Adrenal gland (tissue), 12 donors: ENCODE data around the gene TMEM134. TPM values are rescaled to one million over a fixed set of nuclear protein-coding genes. Genes with fewer than 3 reads are reported as not detected.

Experiments used
- DNase-seq, 7 donors: peaks; one replicate each; pipeline ENCODE4 v3.0.0-alpha.2; 2019 to 2020
- H3K27ac ChIP-seq, 5 donors: fragments of 200-600 bp; sonication (generic) in 4 of 5; 1 replicate in 3 of 5; 2 replicates in 2 of 5; pipeline versions ENCODE4 v1.5.1 to v1.8.0; 2016 to 2020; ENCODE audit warnings: mild to moderate bottlenecking in 1 of 5
- H3K27me3 ChIP-seq: fragments of 200-600 bp; 2 replicates; pipeline ENCODE4 v1.8.0; 2021
- H3K36me3 ChIP-seq, 2 donors: fragments of 200-600 bp; replicated peaks in 1 of 2; 1 replicate in 1 of 2; 2 replicates in 1 of 2; pipeline versions ENCODE4 v1.5.1 to v1.8.0; 2018 to 2022
- H3K4me1 ChIP-seq, 2 donors: fragments of 200-600 bp; replicated peaks in 1 of 2; 1 replicate in 1 of 2; 2 replicates in 1 of 2; pipeline versions ENCODE4 v1.5.1 to v1.8.0; 2018 to 2021
- H3K4me3 ChIP-seq, 4 donors: fragments of 200-600 bp; sonication (generic) in 3 of 4; one replicate each; pipeline ENCODE4 v1.5.1; 2016 to 2018
- H3K9me3 ChIP-seq, 3 donors: fragments of 200-600 bp; sonication (generic) in 1 of 3; replicated peaks in 1 of 3; 1 replicate in 2 of 3; 2 replicates in 1 of 3; pipeline versions ENCODE4 v1.5.1 to v1.8.0; 2016 to 2021
- POLR2A ChIP-seq, 2 donors: fragments of 450-650 bp; IDR thresholded peaks; one replicate each; pipeline ENCODE4 v1.6.1; 2017; ENCODE audit warnings: antibody characterized with exemption in 2 of 2, mild to moderate bottlenecking in 2 of 2, moderate library complexity in 1 of 2
- WGBS, 4 donors: extraction: QIAGEN DNeasy Blood & Tissue Kit in 2 of 4; methylation state at CpG; one replicate each; pipeline versions ENCODE4 v1.1.5 to v1.1.7; 2013 to 2017; 5-methylcytosine and 5-hydroxymethylcytosine counted together
- intact Hi-C, 2 donors: fragments of 100-400 bp; cut with DNase I; formaldehyde crosslinking; loops; one replicate each; pipeline versions ENCODE4 v1.14.1 to v1.15.0; 2022 to 2023
- polyA plus RNA-seq, 3 donors: library from polyadenylated mRNA; stranded (reverse); fragments of 200-250 nt in 2 of 3; fragments of 350-450 nt in 1 of 3; fragmentation: Illumina TruSeq in 1 of 3; extraction: RNeasy Lipid Tissue Mini Kit (QIAGEN cat#74804) in 1 of 3; gene quantifications; one replicate each; pipeline ENCODE4 v1.2.3, GENCODE V29; 2013 to 2014
- total RNA-seq, 9 donors: library from RNA; depleted of rRNA in 4 of 9; stranded (reverse); fragments of >200 nt in 4 of 9; fragments of 120-200 nt in 1 of 9; fragmentation: NEBNext Ultra II Directional in 1 of 9; extraction: Animal tissue kit (Norgen Biotek cat#: 25700) in 1 of 9; gene quantifications; one replicate each; pipeline versions ENCODE4 v1.1.0 to v1.2.4, GENCODE V29; 2013 to 2023
- TF ChIP-seq, protein P1 (sequence below), 6 experiments: fragments of 450-650 bp in 4 of 6; fragments of 200-600 bp in 2 of 6; sonication (generic) in 1 of 6; IDR thresholded peaks; 1 replicate in 5 of 6; 2 replicates in 1 of 6; pipeline versions ENCODE4 v1.5.1 to v1.8.0; 2016 to 2021; ENCODE audit warnings: antibody characterized with exemption in 6 of 6, mild to moderate bottlenecking in 2 of 6, moderate library complexity in 1 of 6
- donor health status: healthy with polysubstance abuse.
- donor health status: Bipolar disorder and iron deficiency.
- donor health status: DM: yes; HTN: yes; CAD: no.
- donor health status: DM: no; HTN: no; CAD: no.
- donor health status: DM: no; HTN: no; CAD: no.
- donor health status: DM: yes; HTN: yes; CAD: no.

The TMEM134 gene
- total and polyA plus RNA-seq, 12 donors, result 15.5 to 257 (median 98.0) TPM

DNA sequence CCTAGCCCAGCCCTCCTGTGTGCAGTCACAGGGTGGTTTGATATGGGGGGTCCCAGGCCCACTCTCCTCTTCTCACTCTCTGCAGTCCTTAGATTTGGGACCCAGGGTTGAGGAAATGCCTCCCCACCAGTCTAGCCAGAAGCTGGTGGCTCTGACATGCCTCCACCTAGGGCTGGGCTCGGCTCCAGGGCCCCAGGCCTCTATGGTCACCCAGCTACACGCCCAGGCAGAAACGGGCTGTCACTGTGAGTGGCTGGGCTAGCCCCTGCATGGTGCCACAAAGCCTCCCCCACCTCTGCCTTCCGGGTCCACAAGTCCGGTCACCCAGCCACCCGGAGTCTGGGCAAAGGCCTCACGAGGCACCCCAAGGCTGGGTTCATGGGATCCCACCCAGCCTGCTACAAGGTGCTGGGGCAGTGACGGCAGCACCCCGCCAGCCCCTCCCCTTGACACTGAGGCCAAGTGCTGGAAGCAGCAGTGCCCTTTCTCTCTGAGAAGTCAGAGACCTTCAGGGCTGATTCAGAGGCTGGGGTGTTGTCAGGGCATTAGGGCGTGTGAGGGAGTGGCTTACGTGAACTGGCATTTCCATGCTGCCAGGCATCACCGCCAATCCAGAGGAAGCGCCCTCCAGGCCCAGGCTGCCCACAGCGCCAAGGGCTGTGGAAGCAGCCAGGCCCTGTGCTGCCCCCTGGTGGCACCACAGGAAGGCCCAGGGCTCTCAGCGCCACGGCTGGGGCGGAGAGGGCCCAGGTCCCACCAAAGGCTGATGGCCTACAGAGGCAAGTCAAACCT lies 36.8 kb upstream of the TMEM134 start:
- Histone ChIP-seq H3K4me3 (peak overlapping the region in 1 of 4 donors; percentile 83), H3K9me3 (no peaks in the 10 kb centered on the region), H3K27me3 (no peaks in the 10 kb centered on the region), H3K4me1 (peaks cover 27 to 43% of the 10 kb centered on the region in 2 donors), H3K36me3 (no peaks in the 10 kb centered on the region), H3K27ac (peak overlapping the region; percentile 89 to 99 (median 98))
- 4 to 7% (median 6%) methylated on average over 3 to 17 of the region's 17 CpGs for WGBS, 4 donors
- intact Hi-C loops, result loop anchor here in 1 of 2 donors (5.0 kb wide), 1 partner anchor 98 kb away; no protein-coding TSS in a partner anchor
- peak; percentile 95 to 99 (median 98) for DNase-seq
- TF ChIP-seq, protein P1, sequence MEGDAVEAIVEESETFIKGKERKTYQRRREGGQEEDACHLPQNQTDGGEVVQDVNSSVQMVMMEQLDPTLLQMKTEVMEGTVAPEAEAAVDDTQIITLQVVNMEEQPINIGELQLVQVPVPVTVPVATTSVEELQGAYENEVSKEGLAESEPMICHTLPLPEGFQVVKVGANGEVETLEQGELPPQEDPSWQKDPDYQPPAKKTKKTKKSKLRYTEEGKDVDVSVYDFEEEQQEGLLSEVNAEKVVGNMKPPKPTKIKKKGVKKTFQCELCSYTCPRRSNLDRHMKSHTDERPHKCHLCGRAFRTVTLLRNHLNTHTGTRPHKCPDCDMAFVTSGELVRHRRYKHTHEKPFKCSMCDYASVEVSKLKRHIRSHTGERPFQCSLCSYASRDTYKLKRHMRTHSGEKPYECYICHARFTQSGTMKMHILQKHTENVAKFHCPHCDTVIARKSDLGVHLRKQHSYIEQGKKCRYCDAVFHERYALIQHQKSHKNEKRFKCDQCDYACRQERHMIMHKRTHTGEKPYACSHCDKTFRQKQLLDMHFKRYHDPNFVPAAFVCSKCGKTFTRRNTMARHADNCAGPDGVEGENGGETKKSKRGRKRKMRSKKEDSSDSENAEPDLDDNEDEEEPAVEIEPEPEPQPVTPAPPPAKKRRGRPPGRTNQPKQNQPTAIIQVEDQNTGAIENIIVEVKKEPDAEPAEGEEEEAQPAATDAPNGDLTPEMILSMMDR (IDR thresholded peaks at IDR 0.05), result peak; percentile 92 to 99 (median 97)
- peak in 1 of 2 donors; percentile 88 for TF ChIP-seq POLR2A (IDR thresholded peaks at IDR 0.05)

GRCh38 chr11:67504950-67505581 lies 36.0 kb upstream of the TMEM134 start, which contains the start of gene PITPNM1:
Gene PITPNM1 (minus strand): TSS chr11:67505363. CDS start chr11:67504180, 1,183 bp downstream.
- no peaks in the 10 kb centered on the region for H3K36me3 ChIP-seq
- peak; percentile 59 to 82 (median 74) for DNase-seq

DNA sequence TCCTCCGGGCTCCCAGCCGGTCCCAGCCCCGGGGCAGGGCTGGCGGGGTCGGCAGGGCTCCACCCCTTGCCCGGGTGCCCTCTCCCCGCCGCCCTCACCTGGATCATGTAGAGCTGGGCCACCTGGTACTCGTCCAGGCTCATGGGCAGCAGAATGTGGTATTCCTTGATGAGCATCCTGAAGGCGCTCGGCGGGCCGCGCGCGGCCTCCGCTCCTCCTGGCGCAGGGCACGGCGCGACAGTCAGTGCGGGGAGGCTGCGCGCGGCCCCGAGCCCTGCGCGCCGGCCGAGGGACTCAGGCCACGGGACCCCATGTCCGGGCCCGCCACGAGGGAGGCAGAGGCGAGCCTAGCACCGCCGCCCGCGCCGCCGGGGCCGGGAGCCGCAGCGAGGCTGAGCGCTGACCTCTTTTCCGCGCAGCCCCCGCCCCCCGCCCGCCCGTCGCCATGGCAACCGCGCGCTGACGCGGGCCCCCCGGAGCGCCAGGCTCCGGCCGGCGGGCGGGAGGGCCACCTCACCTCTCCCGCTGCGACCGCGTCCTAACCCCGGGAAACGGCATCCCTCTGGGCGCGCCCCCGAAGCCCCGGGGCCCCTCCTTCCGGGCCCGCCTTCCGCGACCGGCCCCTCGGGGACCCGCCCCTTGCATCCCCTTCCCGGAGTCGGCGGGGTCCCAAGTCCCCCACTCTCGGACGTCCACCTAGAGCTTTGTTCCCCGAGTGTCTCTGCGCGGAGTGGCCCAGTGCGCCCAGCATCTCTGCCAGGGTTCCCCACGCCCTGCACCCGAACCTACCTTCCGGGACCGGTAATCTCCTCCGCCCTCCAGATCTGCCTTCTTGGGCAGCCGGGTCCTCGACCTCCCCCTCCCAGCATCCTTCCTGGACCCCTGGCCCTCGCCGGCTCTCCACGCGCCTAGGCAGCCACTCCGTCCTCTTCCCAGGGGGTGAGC lies 35.2 kb upstream of the TMEM134 start:
- TF ChIP-seq, protein P1 (IDR thresholded peaks at IDR 0.05), result no peak
- no peak for TF ChIP-seq POLR2A (IDR thresholded peaks at IDR 0.05)
- H3K27me3 ChIP-seq, result no peaks in the 10 kb centered on the region
- intact Hi-C loops, result loop anchor here in 1 of 2 donors (5.0 kb wide), 1 partner anchor 107 kb away; no protein-coding TSS in a partner anchor
- H3K4me1 ChIP-seq, result peaks cover 27 to 43% of the 10 kb centered on the region in 2 donors
- DNase-seq, result peak in 4 of 7 donors; percentile 61 to 74 (median 70)
- H3K9me3 ChIP-seq, result no peaks in the 10 kb centered on the region
- H3K36me3 ChIP-seq, result no peaks in the 10 kb centered on the region
- 3 to 14% (median 4%) methylated on average over 17 to 101 of the region's 101 CpGs for WGBS, 4 donors
- H3K4me3 ChIP-seq, result peak overlapping the region in 3 of 4 donors; percentile 13 to 83 (median 44)
- H3K27ac ChIP-seq, result peak overlapping the region; percentile 89 to 99 (median 98)

More at GRCh38 chr11:67504950-67505581, 36.0 kb upstream of the TMEM134 start, which contains the start of gene PITPNM1:
- intact Hi-C loops, result loop anchor here (5.0 kb wide), 2 partner anchors 98 to 108 kb away; no protein-coding TSS in a partner anchor
- no peaks in the 10 kb centered on the region for H3K9me3 ChIP-seq
- peaks cover 27 to 43% of the 10 kb centered on the region in 2 donors for H3K4me1 ChIP-seq
- peak within 1 kb of the TSS; percentile 89 to 99 (median 98) for H3K27ac ChIP-seq
- H3K27me3 ChIP-seq, result no peaks in the 10 kb centered on the region
- H3K4me3 ChIP-seq, result peak within 1 kb of the TSS; percentile 13 to 83 (median 29)
- no peak for TF ChIP-seq POLR2A (IDR thresholded peaks at IDR 0.05)
- TF ChIP-seq, protein P1 (IDR thresholded peaks at IDR 0.05), result no peak
- WGBS, 4 donors, result 0 to 2% (median 0%) methylated on average over 1 to 58 of the region's 58 CpGs; no CpG with 5 or more reads in 1 of the 4 donors
